Caco-2 (cell line): ENCODE data around the gene EIF4ENIF1. TPM values are rescaled to one million over a fixed set of nuclear protein-coding genes. Genes with fewer than 3 reads are reported as not detected.

Source experiments
- BruUV-seq: library from RNA; stranded (reverse); fragments of 400-500 nt; replicated peaks from 2 replicates; lab custom pipeline; 2021; lab: Mats Ljungman, UMichigan
- CTCF ChIA-PET: fragments of 300-600 bp; sonication (Branson Sonifier 250); formaldehyde crosslinking; loops from one replicate; lab custom pipeline; 2022; ENCODE audit warnings: antibody characterized with exemption; lab: Charles Lee
- POLR2A ChIA-PET: fragments of 300-600 bp; sonication (Branson Sonifier 250); formaldehyde crosslinking; loops from one replicate; lab custom pipeline; 2022; ENCODE audit warnings: antibody characterized with exemption; lab: Charles Lee
- DNase-seq, 2 experiments: peaks; one replicate each; pipeline versions ENCODE4 v3.0.0 to v3.0.0-alpha.2; 2020 to 2022
- H3K27me3 ChIP-seq: replicated peaks from 2 replicates; pipeline ENCODE4 v1.6.0; 2011; ENCODE audit warnings: low read length; ENCODE audit not compliant: control insufficient read depth, insufficient read depth
- H3K36me3 ChIP-seq: 2 replicates; pipeline ENCODE4 v1.5.1; 2011; ENCODE audit warnings: low read length; ENCODE audit not compliant: control insufficient read depth, insufficient read depth
- H3K4me1 ChIP-seq: fragments of 250-450 bp; sonication (Bioruptor Pico); 2 replicates; pipeline ENCODE4 v1.5.1; 2020; ENCODE audit warnings: mild to moderate bottlenecking
- H3K4me3 ChIP-seq: 2 replicates; pipeline ENCODE4 v1.5.1; 2011; ENCODE audit warnings: low read depth, mild to moderate bottlenecking, control low read depth, low read length
- H3K9me3 ChIP-seq: fragments of 250-450 bp; sonication (Bioruptor Pico); 2 replicates; pipeline ENCODE4 v1.5.1; 2020; ENCODE audit warnings: mild to moderate bottlenecking, moderate library complexity
- H3K27ac Mint-ChIP-seq: one replicate; pipeline ENCODE4 v1.8.0; 2022; ENCODE audit warnings: mixed read lengths; ENCODE audit not compliant: unreplicated experiment
- H3K27me3 Mint-ChIP-seq: one replicate; pipeline ENCODE4 v1.8.0; 2022; ENCODE audit warnings: mixed read lengths; ENCODE audit not compliant: insufficient read depth, unreplicated experiment
- H3K36me3 Mint-ChIP-seq: one replicate; pipeline ENCODE4 v1.8.0; 2022; ENCODE audit warnings: mild to moderate bottlenecking, mixed read lengths; ENCODE audit not compliant: insufficient read depth, unreplicated experiment
- H3K4me1 Mint-ChIP-seq: one replicate; pipeline ENCODE4 v1.8.0; 2022; ENCODE audit warnings: low read depth, mixed read lengths; ENCODE audit not compliant: unreplicated experiment
- H3K4me3 Mint-ChIP-seq: one replicate; pipeline ENCODE4 v1.8.0; 2022; ENCODE audit warnings: mild to moderate bottlenecking, moderate library complexity, mixed read lengths; ENCODE audit not compliant: unreplicated experiment
- H3K9me3 Mint-ChIP-seq: one replicate; pipeline ENCODE4 v1.8.0; 2022; ENCODE audit warnings: mixed read lengths; ENCODE audit not compliant: unreplicated experiment
- CTCF ChIP-seq, 2 experiments: fragments of 200-600 bp in 1 of 2; IDR thresholded peaks; 1 replicate in 1 of 2; 2 replicates in 1 of 2; pipeline versions ENCODE4 v1.5.1 to v1.8.0; 2011 to 2022; ENCODE audit warnings: antibody characterized with exemption in 1 of 2, control low read depth in 1 of 2, inconsistent platforms in 1 of 2, low read depth in 1 of 2, low read length in 1 of 2, mild to moderate bottlenecking in 1 of 2, moderate library complexity in 1 of 2; ENCODE audit not compliant: insufficient read depth in 1 of 2, severe bottlenecking in 1 of 2, unreplicated experiment in 1 of 2
- intact Hi-C: fragments of 100-400 bp; cut with micrococcal nuclease; formaldehyde crosslinking; loops from one replicate; pipeline ENCODE4 v1.10.0; 2022; ENCODE audit not compliant: unreplicated experiment
- total RNA-seq: library from RNA; stranded (reverse); gene quantifications from 2 replicates; pipeline ENCODE4 v1.2.3, GENCODE V29; 2022

Gene EIF4ENIF1
- total RNA-seq, 1 experiment from 2014 or later = 39.7 TPM

- H3K9me3 ChIP-seq = no peaks in the 10 kb centered on the region
- Mint-ChIP-seq H3K27me3 (no peaks in the 10 kb centered on the region), H3K4me1 (no peaks in the 10 kb centered on the region), H3K9me3 (no peaks in the 10 kb centered on the region), H3K36me3 (peaks cover 93% of the 10 kb centered on the region), H3K4me3 (no peak overlapping the region), H3K27ac (peak overlapping the region; percentile 28)
- intact Hi-C loops = no loop called here
- no peaks in the 10 kb centered on the region for H3K4me1 ChIP-seq
- no TSS peak for BruUV-seq
- H3K4me3 ChIP-seq = no peak overlapping the region
- TF ChIP-seq CTCF (IDR thresholded peaks at IDR 0.05; ENCODE audit: insufficient read depth in 1 of 2, low read depth in 1 of 2, low read length in 1 of 2, severe bottlenecking in 1 of 2, unreplicated experiment in 1 of 2) = no peak
- ChIA-PET CTCF (interaction anchor here (1.3 kb wide), 1 partner anchor 10 kb away, joined by 4 read pairs; no protein-coding TSS in a partner anchor), POLR2A (no interaction called here)
- no peaks in the 10 kb centered on the region for H3K27me3 ChIP-seq
- H3K36me3 ChIP-seq = peaks cover 1% of the 10 kb centered on the region
- DNase-seq = no peak
Observed at GRCh38 chr22:31441652-31442051, 48.0 kb downstream of the EIF4ENIF1 start.

- H3K36me3 Mint-ChIP-seq = peaks cover 88% of the 10 kb centered on the region
- no TSS peak for BruUV-seq
- H3K9me3 Mint-ChIP-seq = no peaks in the 10 kb centered on the region
- Histone ChIP-seq H3K36me3 (peaks cover 1% of the 10 kb centered on the region), H3K27me3 (no peaks in the 10 kb centered on the region), H3K4me3 (no peak overlapping the region), H3K4me1 (no peaks in the 10 kb centered on the region), H3K9me3 (no peaks in the 10 kb centered on the region)
- no peaks in the 10 kb centered on the region for H3K4me1 Mint-ChIP-seq
- ChIA-PET CTCF (no interaction called here), POLR2A (no interaction called here)
- H3K4me3 Mint-ChIP-seq = no peak overlapping the region
- no peak for TF ChIP-seq CTCF (IDR thresholded peaks at IDR 0.05; ENCODE audit: insufficient read depth in 1 of 2, low read depth in 1 of 2, low read length in 1 of 2, severe bottlenecking in 1 of 2, unreplicated experiment in 1 of 2)
- peak overlapping the region; percentile 32 for H3K27ac Mint-ChIP-seq
- H3K27me3 Mint-ChIP-seq = no peaks in the 10 kb centered on the region
- no peak for DNase-seq
- intact Hi-C loops = no loop called here
Observed at GRCh38 chr22:31440681-31441080, 49.0 kb downstream of the EIF4ENIF1 start.

GRCh38 chr22:31439808-31440207 lies 49.8 kb downstream of the EIF4ENIF1 start:
- no peaks in the 10 kb centered on the region for H3K9me3 Mint-ChIP-seq
- POLR2A ChIA-PET = no interaction called here
- Histone ChIP-seq H3K9me3 (no peaks in the 10 kb centered on the region), H3K4me1 (no peaks in the 10 kb centered on the region), H3K4me3 (no peak overlapping the region), H3K36me3 (no peaks in the 10 kb centered on the region; the same call in 1 of the 2 replicates), H3K27me3 (no peaks in the 10 kb centered on the region)
- peak overlapping the region; percentile 32 for H3K27ac Mint-ChIP-seq
- H3K4me1 Mint-ChIP-seq = no peaks in the 10 kb centered on the region
- CTCF ChIA-PET = interaction anchor here (2.1 kb wide), 1 partner anchor 12 kb away, joined by 9 read pairs; no protein-coding TSS in a partner anchor
- no peak for TF ChIP-seq CTCF (IDR thresholded peaks at IDR 0.05; ENCODE audit: insufficient read depth in 1 of 2, low read depth in 1 of 2, low read length in 1 of 2, severe bottlenecking in 1 of 2, unreplicated experiment in 1 of 2)
- intact Hi-C loops = no loop called here
- DNase-seq = no peak
- no peaks in the 10 kb centered on the region for H3K27me3 Mint-ChIP-seq
- peaks cover 88% of the 10 kb centered on the region for H3K36me3 Mint-ChIP-seq
- H3K4me3 Mint-ChIP-seq = no peak overlapping the region
- BruUV-seq = no TSS peak
